DMS79 (cell line): ENCODE data around the gene WDR86.

Experiments used
- DNase-seq: peaks from one replicate; lab custom pipeline; 2025; lab: John Stamatoyannopoulos, UW

The WDR86 gene

DNA sequence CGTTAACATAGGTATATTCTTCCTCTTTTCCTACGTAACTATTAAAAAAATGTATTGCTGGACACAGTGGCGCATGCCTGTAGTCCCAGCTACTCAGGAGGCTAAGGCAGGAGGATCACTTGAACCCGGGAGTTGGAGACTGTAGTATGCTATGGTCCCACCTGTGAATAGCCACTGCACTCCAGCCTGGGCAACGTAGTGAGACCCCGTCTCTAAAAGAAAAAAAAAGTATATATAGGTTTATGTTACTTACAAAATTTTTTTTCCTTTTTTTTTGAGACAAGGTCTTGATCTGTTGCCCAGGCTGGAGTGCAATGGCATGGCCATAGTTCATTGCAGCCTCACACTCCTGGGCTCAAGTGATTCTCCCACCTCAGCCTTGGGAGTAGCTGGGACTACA, 62.6 kb downstream of the WDR86 start:
- DNase-seq, result no peak

DNA sequence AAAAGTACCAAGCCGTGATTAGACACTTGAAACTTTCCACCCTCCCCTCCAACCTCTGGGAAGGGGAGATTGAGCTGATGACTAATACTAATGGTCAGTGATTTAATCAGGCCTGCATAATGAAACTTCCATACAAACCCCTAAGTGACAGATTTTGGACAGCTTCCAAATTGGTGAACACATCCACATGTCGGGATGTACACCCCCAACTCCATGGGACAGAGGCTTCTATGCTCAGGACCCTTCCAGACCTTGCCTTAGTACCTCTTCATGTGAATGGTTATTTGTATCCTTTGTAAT, 63.4 kb downstream of the WDR86 start:
- no peak for DNase-seq

DNA sequence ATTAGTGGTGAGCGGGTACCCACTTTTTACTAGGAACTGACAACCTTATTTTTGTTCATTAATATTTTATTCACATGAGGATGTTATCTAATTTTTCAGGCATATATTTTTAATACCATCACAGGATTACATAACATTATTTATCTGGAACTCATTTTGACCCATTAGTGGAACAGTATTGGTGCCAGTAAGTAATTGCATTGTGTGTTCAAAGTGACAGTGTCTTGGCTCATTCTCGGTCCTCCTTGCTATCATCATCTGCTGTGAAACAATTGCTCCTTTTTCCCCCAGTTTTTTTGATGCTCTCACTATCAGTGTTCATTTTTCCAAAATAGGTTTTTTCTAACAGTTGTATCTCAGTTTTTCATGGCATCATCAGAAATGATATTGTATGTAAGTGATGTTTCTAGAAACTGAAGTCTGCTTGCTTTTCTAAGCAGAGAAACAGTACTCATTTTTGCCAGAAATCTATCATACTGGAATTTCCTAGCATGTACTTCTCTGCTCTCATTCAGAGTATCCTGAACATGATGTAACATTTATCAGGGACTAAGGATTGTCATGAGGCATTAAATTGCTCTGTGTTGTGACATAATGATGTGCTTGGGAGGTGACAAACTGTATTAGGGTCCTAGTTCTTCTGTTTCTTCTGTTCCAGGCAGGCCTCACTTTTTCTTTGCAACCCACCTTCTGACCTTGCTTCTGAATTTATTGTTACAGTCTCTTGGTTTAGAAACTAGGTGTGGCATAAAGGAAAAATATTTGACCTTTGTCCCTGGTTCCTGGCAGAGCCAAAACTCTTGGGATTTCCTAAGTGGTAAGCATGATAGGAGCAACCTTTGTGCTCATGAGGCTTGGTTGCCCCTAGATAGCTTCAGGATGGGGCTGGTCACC, 64.0 kb downstream of the WDR86 start:
- DNase-seq, result no peak

DNA sequence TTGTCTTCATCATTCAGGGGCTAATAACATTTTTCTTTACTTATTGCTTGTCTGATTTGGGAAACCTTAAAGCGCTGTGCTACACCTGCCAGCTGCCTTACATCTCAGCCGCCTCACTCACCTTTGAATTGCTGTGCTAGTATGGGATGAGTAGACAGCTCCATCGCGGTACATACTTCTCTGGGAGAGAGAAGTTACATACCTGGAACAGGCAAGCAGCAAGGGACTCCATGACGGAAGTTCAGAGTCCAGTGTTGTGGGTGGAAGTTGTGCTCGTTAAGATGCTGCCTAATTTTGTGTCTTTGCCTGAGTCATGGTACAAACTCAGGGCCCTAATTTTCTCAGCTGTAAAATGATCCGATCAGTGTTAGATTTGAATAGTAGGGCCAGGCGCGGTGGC, 66.3 kb downstream of the WDR86 start:
- DNase-seq, result no peak

DNA sequence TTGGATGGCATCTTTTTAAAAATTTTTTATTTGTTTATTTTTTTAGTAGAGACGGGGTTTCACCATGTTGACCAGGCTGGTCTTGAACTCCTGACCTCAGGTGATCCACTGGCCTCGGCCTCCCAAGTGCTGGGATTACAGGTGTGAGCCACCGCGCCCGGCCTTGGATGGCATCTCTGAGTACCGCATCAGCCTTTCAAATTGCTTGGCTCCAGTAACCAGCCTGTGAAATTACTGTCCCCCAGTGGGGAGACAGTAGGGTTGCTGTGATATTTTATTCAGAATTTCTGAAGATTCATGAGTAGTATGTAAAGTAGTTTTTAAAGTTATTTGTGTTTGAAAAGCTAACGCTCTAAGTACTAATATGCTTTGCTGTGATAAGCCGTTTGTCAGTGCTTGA, 67.0 kb downstream of the WDR86 start:
- DNase-seq, result no peak

DNA sequence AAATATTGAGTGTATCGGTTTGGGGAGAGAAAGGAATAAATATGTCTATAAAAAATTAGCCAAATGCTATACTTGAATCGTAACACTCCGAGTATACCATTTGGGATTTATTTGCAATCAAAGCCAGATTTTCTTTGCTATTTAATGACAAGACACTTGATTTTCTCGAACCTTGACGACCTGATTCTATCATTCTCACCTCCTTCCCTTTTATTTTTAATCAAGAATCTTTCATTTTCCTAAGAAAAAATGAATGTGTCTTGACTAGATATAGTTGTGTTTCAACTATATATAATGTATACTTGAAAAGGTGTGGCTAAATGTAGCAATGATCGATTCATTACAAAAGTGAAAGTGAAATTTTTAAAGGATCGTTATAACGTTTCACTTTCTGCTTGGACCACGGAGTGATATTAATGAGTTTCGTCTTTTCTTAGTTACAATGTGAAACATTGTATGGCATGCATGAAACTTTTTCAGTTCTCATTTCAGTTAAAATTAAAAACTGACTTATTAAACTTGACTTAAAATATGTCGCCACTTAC, 67.7 kb downstream of the WDR86 start:
- DNase-seq, result no peak

DNA sequence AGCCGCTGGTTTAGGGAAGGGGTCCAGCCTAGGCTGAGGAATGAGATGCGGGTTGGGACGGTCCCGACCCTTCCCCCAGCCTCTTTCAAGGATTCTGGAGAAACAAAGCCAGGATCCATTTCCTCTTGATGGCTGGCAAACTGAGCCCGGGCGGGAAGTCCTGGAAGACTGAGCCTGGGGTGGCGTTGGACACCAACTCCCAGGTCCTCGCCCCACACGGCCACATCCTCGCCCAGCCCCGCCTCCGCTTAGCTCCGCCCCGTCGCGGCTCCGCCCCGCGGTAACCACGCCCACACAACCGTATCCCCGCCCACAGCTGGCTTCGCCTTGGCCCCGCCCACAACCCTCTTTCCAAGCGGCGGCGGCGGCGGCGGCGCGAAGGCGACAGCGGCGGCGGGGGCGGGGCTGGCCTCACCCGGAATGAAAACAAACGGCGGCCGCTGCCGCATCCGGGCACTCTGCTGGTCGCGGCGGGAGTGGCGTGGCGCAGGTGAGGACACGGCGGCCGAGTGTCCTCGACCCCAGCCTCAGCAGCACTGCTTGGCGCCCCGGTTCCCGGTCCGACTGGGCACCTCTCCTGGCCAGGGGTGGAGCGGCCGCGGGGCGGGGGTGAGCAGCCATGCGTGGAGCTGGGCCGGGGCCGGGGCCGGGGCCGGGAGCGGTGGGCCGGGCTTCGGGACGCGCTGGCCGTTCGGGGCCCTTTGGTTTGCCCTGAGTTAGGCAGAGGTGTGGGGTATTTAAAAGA, 68.3 kb downstream of the WDR86 start, which contains the start of gene NUB1:
NUB1 (plus strand) TSS at position 456 of the 745 bp plus-strand sequence. CDS start 3,538 bp downstream, outside the sequence.
- DNase-seq, result peak; percentile 3

DNA sequence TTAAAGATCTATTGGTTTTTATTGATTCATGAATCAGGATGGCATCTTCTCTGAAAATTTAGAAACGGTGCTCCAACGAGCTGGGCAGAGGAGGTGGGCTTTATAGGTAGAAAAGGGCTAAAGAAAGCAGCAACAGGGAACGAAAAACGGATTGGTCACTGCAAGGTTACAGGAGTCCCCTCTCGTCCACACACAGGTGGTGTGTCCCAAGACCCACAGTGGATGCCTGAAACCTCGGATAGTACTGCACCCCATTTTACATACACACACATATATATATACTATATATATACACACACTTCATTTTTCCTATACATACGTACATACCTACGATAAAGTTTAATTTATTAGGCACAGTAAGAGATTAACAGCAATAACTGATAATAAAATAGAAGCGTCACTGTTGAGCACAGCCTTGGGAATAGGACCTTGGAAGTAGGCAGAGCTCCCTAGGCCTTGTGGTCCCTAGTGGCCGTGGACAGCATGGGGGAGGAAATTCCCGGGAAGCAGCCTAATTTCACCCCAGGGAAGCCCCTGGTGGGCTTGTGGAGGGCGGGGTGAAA, 69.0 kb downstream of the WDR86 start:
- DNase-seq, result no peak

DNA sequence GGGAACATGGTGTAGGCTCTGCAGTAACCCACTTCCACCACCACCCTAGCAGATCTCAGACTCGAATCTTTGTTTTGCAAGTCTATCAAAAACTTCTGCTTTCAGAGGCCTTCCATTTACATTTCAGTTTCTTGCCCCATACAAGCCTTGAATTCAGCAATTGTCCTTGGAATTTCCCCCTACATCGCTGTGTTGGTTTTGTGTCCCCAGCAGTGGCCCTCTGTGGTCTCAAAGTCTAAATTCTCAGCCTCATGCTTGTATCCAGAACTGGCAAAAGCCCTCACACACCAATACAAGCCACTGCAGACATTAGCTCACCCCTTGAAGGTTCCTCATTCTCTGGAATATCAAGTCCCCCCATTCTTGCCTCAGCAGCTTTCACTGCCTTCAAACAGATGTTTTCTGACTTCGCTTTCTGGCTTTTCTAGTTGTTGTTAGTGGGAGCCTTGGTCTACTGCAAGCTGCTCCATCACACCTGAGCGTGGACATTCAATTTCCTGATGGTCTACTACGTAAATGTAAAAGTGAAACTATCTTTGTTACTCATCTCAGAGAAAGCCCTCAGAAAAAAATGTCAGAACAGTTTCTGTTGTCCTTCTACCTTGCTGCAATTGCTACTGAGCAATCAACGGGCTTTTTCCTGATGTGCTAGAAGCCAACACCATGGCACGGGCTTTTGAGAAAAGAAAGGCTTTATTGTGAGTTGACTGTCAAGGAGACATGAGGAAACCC, 70.0 kb downstream of the WDR86 start:
- DNase-seq, result no peak

DNA sequence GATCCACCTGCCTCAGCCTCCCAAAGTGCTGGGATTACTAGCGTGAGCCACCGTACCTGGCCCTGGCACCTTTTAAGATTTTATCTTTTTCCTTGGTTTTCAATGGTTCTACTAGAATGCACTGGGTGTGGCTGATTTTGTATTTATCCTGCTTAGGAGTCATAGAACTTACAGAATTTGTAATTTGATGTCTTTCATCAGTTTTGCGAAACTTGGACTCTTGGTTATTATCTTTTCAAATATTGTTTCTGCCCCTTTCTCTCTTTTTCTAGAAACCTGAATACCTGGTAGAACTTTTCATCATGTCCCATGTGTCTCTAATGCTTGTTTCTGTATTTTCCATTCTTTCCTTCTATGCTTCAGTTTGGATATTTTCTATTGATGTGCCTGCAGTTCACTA, 71.0 kb downstream of the WDR86 start:
- DNase-seq, result no peak

DNA sequence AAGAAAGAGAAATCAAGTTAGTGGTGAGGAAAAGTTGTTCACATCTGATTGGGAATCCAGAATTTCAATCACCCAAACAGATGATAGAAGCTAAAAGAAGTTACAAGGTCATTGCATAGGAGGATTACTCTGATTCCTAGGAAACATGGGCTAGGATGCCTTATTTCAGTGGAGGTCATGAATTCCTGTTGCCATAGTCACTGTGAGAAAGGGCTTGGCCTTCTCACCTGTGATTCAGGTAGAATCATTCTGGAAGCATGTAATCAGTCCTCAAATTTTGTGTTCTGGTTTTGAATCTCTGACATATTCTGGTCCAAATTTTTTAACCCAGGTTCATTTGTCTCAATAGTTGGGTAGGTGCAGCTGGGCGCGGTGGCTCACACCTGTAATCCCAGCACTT, 72.5 kb downstream of the WDR86 start:
- DNase-seq, result no peak

DNA sequence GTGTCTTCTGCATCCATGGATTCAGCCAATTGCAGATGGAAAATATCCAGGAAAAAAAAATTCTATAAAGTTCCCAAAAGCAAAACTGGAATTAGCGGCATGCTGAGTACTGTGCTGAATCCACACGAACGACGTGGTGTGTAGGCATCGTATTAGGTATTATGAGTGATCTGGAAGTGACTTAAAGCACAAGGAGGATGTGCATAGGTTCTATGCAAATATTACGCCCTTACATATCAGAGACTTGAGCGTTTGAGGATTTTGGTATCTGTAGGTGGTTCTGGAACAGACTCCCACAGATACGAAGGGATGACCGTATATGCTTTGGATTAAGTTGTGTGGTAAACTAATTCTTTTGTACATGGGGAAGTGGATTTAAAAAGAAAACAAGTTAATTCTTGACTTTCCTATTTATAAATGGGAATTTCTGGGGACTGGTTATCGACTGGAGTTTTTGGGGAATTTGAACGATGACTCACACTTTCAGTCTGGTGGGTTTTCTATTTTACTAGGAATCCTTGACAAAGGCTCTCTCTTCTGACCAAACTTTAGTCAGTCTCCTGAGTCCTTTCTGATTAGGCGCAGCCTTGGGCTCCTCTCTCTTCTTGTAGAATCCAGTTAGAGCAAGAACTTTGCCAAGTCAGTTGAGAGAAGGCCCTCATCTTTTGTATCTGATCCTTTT, 73.7 kb downstream of the WDR86 start:
- no peak for DNase-seq

DNA sequence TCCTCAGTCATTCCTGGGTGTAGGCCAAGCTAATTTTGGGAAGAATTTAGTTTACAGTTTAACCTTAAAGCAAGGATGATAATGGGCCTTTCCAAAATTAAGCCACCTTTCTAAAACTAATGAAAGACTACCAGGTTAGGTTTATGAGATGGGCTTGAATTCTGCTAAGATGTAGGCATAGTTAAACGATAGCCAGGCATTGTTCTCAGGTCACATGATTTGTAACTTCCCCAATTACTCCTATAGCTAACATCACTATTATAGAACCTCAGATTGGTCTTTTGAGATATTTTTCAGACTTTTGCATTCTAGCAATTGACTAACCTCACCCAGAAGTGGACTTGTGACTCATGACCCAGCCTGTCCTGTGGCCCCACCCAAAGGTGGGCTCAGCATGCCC, 75.2 kb downstream of the WDR86 start:
- no peak for DNase-seq
